HepG2 (cell line): ENCODE measurements around the gene EFNA2. TPM values are rescaled to one million over a fixed set of nuclear protein-coding genes. Genes with fewer than 3 reads are reported as not detected.

ENCODE experiments used
- EEA1 ChIP-seq: sonication (generic); formaldehyde crosslinking; IDR thresholded peaks from 2 replicates; pipeline ENCODE4 v1.5.1; 2020; ENCODE audit warnings: mild to moderate bottlenecking, missing genetic modification reagents, borderline replicate concordance
- ELF1 ChIP-seq: sonication (generic); formaldehyde crosslinking; IDR thresholded peaks from 2 replicates; pipeline ENCODE4 v1.4.0; 2020; ENCODE audit warnings: missing genetic modification reagents
- FOXO1 ChIP-seq: sonication (generic); formaldehyde crosslinking; IDR thresholded peaks from 2 replicates; pipeline ENCODE4 v1.4.0; 2020; ENCODE audit warnings: missing genetic modification reagents
- IKZF4 ChIP-seq: sonication (generic); formaldehyde crosslinking; IDR thresholded peaks from 2 replicates; pipeline ENCODE4 v1.5.1; 2020; ENCODE audit warnings: borderline replicate concordance, mild to moderate bottlenecking, low read depth, missing genetic modification reagents; ENCODE audit errors: not compliant biosample characterization
- KLF16 ChIP-seq, 2 experiments: sonication (generic) in 1 of 2; formaldehyde crosslinking in 1 of 2; IDR thresholded peaks; 2 replicates each; pipeline versions ENCODE4 v1.6.1 to v1.8.0; 2016 to 2023; ENCODE audit warnings: missing genetic modification reagents in 2 of 2, missing compliant biosample characterization in 1 of 2
- MAX ChIP-seq: IDR thresholded peaks from 2 replicates; pipeline ENCODE4 v1.6.1; 2012; ENCODE audit warnings: inconsistent platforms
- RFXAP ChIP-seq: sonication (generic); formaldehyde crosslinking; IDR thresholded peaks from 2 replicates; pipeline ENCODE4 v1.4.0; 2020; ENCODE audit warnings: missing genetic modification reagents, borderline replicate concordance
- SIN3A ChIP-seq: IDR thresholded peaks from 2 replicates; pipeline ENCODE4 v1.6.1; 2011; ENCODE audit warnings: low read depth, mild to moderate bottlenecking, control low read depth, low read length, borderline replicate concordance
- U2AF2 ChIP-seq: fragments of 200-400 bp; formaldehyde crosslinking; IDR thresholded peaks from 2 replicates; pipeline ENCODE4 v1.6.1; 2017; ENCODE audit warnings: low read depth, mild to moderate bottlenecking, low read length
- YEATS4 ChIP-seq: sonication (generic); formaldehyde crosslinking; IDR thresholded peaks from 2 replicates; pipeline ENCODE4 v1.4.0; 2020; ENCODE audit warnings: missing genetic modification reagents, borderline replicate concordance
- ZBTB26 ChIP-seq: IDR thresholded peaks from 2 replicates; pipeline ENCODE4 v1.6.1; 2016; ENCODE audit warnings: missing compliant biosample characterization, missing genetic modification reagents, borderline replicate concordance
- ZBTB7B ChIP-seq: sonication (generic); formaldehyde crosslinking; IDR thresholded peaks from 2 replicates; pipeline ENCODE4 v1.4.0; 2020; ENCODE audit warnings: missing genetic modification reagents
- ZNF205 ChIP-seq: IDR thresholded peaks from 2 replicates; pipeline ENCODE4 v1.6.1; 2018; ENCODE audit warnings: missing biosample characterization, missing genetic modification reagents
- ZNF318 ChIP-seq: sonication (generic); formaldehyde crosslinking; IDR thresholded peaks from 2 replicates; pipeline ENCODE4 v1.4.0; 2020; ENCODE audit warnings: mild to moderate bottlenecking, missing genetic modification reagents
- ZNF605 ChIP-seq: sonication (generic); formaldehyde crosslinking; IDR thresholded peaks from 2 replicates; pipeline ENCODE4 v1.8.0; 2022; ENCODE audit warnings: mild to moderate bottlenecking, missing genetic modification reagents
- ZNF644 ChIP-seq: IDR thresholded peaks from 2 replicates; pipeline ENCODE4 v1.6.1; 2016; ENCODE audit warnings: low read depth
- ZNF710 ChIP-seq: sonication (generic); formaldehyde crosslinking; IDR thresholded peaks from 2 replicates; pipeline ENCODE4 v1.5.0; 2020; ENCODE audit warnings: mild to moderate bottlenecking, missing genetic modification reagents, borderline replicate concordance
- polyA plus RNA-seq, 8 experiments: library from polyadenylated mRNA; depleted of rRNA in 3 of 8; stranded (reverse) in 7 of 8; unstranded in 1 of 8; fragments of >200 nt; fragmentation: Illumina TruSeq in 4 of 8; extraction: Trizol in 4 of 8; gene quantifications; 2 replicates each; pipeline versions ENCODE4 v1.2.1 to v1.2.3, GENCODE V29; 2011 to 2016; ENCODE audit warnings: low read depth in 4 of 8, missing spikeins in 1 of 8, mixed read lengths in 1 of 8; ENCODE audit not compliant: insufficient read depth in 1 of 8
- total RNA-seq, 5 experiments: library from RNA; depleted of rRNA; stranded (reverse); fragments of >200 nt; fragmentation: Illumina TruSeq; extraction: Trizol; gene quantifications; 2 replicates each; pipeline ENCODE4 v1.2.3, GENCODE V29; 2016; ENCODE audit warnings: low read depth in 1 of 5

The EFNA2 gene
- total and polyA plus RNA-seq, 2 of the 13 experiments (the other 11 are each of a cell fraction or from before 2014, with no cell fraction given), result 6.0 to 9.9 TPM

GRCh38 chr19:1266129-1266915 is 19.4 kb upstream of the EFNA2 start (continued):
- TF ChIP-seq ELF1 (CRISPR knock-in tag), result 0 out of 2 replicates have a peak, but pooled peaks have one; percentile 13
- no peak for TF ChIP-seq ZBTB26 (CRISPR knock-in tag)
- peak; percentile 48; the same call in 1 of the 2 replicates for TF ChIP-seq SIN3A
- 0 out of 2 replicates have a peak, but pooled peaks have one; percentile 68 for TF ChIP-seq ZNF710 (CRISPR knock-in tag)
- 0 out of 2 replicates have a peak, but pooled peaks have one; percentile 30 for TF ChIP-seq EEA1 (CRISPR knock-in tag)
- TF ChIP-seq IKZF4 (CRISPR knock-in tag), result no peak
- peak; percentile 62 for TF ChIP-seq YEATS4 (CRISPR knock-in tag)
- TF ChIP-seq U2AF2, result 0 out of 2 replicates have a peak, but pooled peaks have one; percentile 13
- no peak for TF ChIP-seq ZNF644
- peak in 1 of 2 experiments; percentile 40; a peak in 1 of 4 replicates for TF ChIP-seq KLF16 (CRISPR knock-in tag; IDR thresholded peaks at IDR 0.05)
- no peak for TF ChIP-seq ZNF205 (CRISPR knock-in tag)
- peak; percentile 33; the same call in 1 of the 2 replicates for TF ChIP-seq RFXAP (CRISPR knock-in tag)
- TF ChIP-seq MAX, result peak; percentile 70
- TF ChIP-seq ZBTB7B (CRISPR knock-in tag), result peak; percentile 68; the same call in 1 of the 2 replicates
- peak; percentile 58; the same call in 1 of the 2 replicates for TF ChIP-seq ZNF605 (CRISPR knock-in tag)
- 0 out of 2 replicates have a peak, but pooled peaks have one; percentile 6 for TF ChIP-seq FOXO1
- TF ChIP-seq ZNF318, result 0 out of 2 replicates have a peak, but pooled peaks have one; percentile 40
